OCI-LY3 (cell line): ENCODE results near the gene RIGI.

ENCODE experiments used
- CTCF ChIP-seq: fragments of 200-600, 300-600 bp; sonication (generic); IDR thresholded peaks from 2 replicates; pipeline ENCODE4 v1.5.1; 2014; ENCODE audit warnings: antibody characterized with exemption, low read length, low read depth
- EZH2phosphoT487 ChIP-seq: fragments of 200-600 bp; shearing (Covaris generic); IDR thresholded peaks from 2 replicates; pipeline ENCODE4 v1.6.1; 2018; ENCODE audit warnings: antibody characterized with exemption, mixed run types, low read depth

DNA sequence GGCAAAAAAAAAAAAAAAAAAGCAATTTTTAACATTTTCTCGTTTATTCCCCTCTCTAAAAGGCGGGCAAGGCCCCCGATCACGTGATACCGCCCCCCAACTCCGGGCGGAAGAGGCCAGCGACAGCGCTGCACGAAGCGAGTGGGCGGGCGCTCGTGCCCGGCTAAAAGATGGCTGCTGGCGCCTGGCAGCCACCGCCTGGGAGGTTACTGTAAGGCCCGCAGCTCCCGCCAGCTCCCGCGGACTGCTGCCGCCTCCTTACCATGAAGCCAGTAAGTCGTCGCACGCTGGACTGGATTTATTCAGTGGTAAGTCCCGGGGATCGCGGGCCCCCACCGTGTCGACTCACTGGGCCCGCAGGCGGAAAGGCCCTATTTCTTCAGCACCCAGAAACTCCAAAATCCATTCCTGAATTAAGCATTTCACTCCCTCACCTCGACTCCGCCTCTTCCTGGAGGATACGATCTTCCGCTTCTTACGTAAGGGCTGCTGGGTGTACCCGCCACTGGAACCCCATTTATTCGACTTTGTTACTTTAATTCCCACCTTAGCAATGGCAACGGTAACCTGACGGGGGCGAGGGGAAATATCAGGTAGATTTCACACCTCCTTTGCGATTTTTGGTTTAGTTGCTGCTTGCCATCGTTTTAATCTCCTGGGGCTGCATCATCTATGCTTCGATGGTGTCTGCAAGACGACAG, 26.3 kb upstream of the RIGI start, which contains the start of the genes SMIM27 and TOPORS:
- TF ChIP-seq CTCF = no peak
- no peak for TF ChIP-seq EZH2phosphoT487
